Left colon (tissue), 2 donors: ENCODE measurements around the gene PRSS56. TPM values are rescaled to one million over a fixed set of nuclear protein-coding genes. Genes with fewer than 3 reads are reported as not detected.
"Not testable (repeated sequence)": the region's sequence is repeated elsewhere in the genome, so short reads cannot be mapped to it uniquely, and the experiment has no call there.

ENCODE experiments used
- ATAC-seq: fragments of 200-7000 bp; cut with Tn5 transposase; one replicate; pipeline ENCODE4 v1.9.1; 2020; ENCODE audit warnings: mild to moderate bottlenecking, moderate library complexity
- DNase-seq, 2 donors: peaks; one replicate each; pipeline ENCODE4 v3.0.0-alpha.2; 2020
- intact Hi-C, 2 donors: fragments of 100-400 bp; cut with DNase I in 1 of 2; cut with micrococcal nuclease in 1 of 2; formaldehyde crosslinking; loops; one replicate each; pipeline versions ENCODE4 v1.11.2 to v1.14.0; 2022; cut with DNase I, micrococcal nuclease
- total RNA-seq, 2 donors: library from RNA; stranded (reverse); fragmentation: NEBNext Ultra II Directional; extraction: Animal tissue kit (Norgen Biotek cat#: 25700); gene quantifications; one replicate each; pipeline ENCODE4 v1.2.1, GENCODE V29; 2021
- donor health status: DM: no; HTN: no; CAD: no.
- donor health status: DM: yes; HTN: yes; CAD: no.

PRSS56 gene
- total RNA-seq, 2 donors from 2014 or later = not detected

DNA sequence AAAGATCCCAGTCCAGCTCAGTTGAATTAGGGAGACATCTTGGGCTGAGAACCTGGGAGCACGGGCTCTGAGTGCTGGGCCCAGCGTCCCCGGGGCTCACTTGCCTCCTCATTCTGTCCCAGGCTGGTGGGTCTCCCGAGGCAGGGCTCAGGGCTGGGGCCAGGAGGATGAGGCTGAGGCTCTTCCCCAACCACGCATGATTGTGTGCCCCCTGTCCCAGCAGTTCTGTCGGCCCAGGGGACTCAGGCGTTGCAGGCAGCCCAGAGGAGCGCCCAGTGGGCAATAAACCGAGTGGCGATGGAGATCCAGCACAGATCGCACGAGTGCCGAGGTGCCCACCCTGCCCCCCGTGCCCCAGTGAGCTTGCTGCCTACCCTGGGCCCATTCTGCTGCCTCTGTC, 910 bp downstream of the PRSS56 start:
- no peak for ATAC-seq
- DNase-seq = no peak
- intact Hi-C loops = no loop called here

DNA sequence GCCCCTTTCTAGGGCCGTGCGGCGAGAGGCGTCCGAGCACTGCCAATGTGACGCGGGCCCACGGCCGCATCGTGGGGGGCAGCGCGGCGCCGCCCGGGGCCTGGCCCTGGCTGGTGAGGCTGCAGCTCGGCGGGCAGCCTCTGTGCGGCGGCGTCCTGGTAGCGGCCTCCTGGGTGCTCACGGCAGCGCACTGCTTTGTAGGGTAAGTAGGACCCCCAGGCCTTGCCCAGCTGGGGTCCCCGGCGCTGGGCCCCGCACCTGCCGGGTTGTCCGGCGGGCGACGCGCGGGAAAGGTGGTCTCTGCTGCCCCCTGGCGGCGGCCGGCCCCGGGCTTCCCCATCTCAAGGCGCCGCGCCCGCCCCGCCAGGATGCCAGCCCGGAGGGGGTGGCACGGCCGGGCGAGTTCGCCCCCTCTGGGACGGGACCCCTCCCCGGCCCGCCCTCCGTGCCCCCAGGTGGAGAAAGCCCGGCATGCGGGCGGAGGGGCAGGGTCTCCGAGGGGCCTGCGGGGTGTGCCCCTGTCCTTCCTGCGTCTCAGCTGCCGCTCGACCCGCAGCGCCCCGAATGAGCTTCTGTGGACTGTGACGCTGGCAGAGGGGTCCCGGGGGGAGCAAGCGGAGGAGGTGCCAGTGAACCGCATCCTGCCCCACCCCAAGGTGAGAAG, 1.9 kb downstream of the PRSS56 start:
- intact Hi-C loops = no loop called here
- peak; percentile 71 for ATAC-seq

GRCh38 chr2:232522623-232523401, 2.6 kb downstream of the PRSS56 start:
- intact Hi-C loops = no loop called here
- no peak for DNase-seq
- no peak for ATAC-seq

More for the DNA sequence above, 1.9 kb downstream of the PRSS56 start:
- peak in 1 of 2 donors; percentile 72 for DNase-seq

GRCh38 chr2:232523402-232523681, 3.2 kb downstream of the PRSS56 start:
- ATAC-seq = no peak
- no peak for DNase-seq
- intact Hi-C loops = no loop called here

GRCh38 chr2:232523682-232524597, 3.8 kb downstream of the PRSS56 start:
- ATAC-seq (peak; percentile 53), DNase-seq (peak in 1 of 2 donors; percentile 44)
- intact Hi-C loops = no loop called here

DNA sequence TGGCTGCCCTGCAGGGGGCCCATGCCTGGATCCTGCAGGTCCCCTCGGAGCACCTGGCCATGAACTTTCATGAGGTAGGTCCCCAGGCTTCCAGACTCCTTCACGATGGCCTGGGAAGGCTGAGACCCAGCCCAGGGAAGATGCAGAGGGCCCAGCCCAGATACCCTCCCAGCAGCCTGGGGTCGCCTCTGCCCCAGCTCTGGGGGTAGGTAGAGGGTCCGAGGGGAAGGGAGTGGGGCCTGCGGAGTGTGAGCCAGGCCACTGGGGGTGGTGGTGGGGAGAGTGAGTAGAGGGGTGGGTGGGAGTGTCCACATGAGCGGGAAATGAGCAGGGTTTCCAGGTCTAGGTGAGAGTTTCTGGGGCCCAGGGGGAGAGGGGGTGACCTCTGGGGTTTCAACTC, 4.6 kb downstream of the PRSS56 start:
- intact Hi-C loops = no loop called here
- no peak for ATAC-seq
- no peak for DNase-seq

- no peak for DNase-seq
- ATAC-seq = no peak
- intact Hi-C loops = no loop called here
Observed at GRCh38 chr2:232525199-232525598, 5.0 kb downstream of the PRSS56 start.

DNA sequence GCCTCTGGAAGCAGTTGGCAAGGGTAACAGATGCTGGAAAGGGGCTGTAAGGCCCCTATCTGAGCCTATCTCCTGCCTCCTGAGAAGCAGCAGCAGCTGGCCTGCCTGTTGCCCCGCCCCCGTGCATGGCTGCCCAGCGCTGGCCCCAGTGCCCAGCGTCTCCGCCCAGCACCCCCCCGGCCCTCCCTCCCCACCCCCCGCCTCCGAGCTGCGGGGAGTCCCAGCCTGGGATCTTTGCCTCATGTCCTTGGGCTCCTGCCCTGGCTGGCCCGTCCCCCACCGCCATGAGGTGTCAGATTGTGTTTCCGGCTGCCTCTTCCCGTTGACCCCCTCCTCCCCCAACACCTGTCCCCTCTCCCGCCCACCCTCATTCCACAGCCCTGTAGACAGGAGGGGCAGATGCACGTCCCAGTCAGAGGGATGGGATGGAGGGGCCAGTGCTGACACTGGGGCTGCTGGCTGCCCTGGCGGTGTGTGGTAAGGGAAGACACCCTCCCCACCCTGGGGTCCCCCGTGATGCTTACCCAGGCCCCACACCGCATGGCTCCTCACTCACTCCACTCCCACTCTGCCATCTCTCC, 5.7 kb downstream of the PRSS56 start, which contains the start of gene CHRND:
Gene CHRND (plus strand): TSS at position 370 of the 581 bp plus-strand sequence. CDS start 56 bp downstream, at position 426.
- ATAC-seq = no peak
- intact Hi-C loops = no loop called here
- DNase-seq = no peak

- intact Hi-C loops = no loop called here
- ATAC-seq = no peak
- no peak for DNase-seq
Observed at GRCh38 chr2:232526372-232526941, 6.3 kb downstream of the PRSS56 start.

- ATAC-seq (no peak), DNase-seq (no peak)
- intact Hi-C loops = no loop called here
Observed at GRCh38 chr2:232527905-232528470, 7.8 kb downstream of the PRSS56 start.

- no peak for ATAC-seq
- intact Hi-C loops = no loop called here
- DNase-seq = no peak
Observed at GRCh38 chr2:232528746-232529460, 8.7 kb downstream of the PRSS56 start.

DNA sequence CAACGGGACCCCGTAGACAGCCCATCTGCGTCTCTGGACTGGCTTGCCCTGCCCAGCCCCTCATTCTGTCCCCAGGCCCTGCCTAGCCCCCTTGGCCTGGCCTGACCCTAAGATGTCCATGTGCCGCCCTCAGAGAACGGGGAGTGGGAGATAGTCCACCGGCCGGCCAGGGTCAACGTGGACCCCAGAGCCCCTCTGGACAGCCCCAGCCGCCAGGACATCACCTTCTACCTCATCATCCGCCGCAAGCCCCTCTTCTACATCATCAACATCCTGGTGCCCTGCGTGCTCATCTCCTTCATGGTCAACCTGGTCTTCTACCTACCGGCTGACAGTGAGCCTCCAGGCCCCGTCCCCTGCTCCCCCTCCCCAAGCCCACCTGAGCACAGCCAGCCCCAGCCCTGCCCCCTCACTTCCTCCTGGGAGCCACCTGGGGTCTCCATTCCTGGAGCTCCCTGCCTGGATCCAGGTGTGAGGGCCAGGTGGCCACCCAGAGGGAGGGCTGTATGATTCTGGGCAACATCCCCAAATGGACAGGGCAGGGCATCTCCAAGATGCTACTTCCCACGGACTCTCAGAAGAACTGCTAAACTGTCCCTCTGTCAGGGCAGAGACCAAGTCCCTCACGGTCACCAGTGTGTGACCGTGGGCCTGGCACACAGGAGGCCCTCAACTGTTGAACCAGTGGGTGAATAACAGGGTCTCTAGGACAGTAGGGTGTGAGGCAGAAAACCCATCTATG, 9.8 kb downstream of the PRSS56 start:
- ATAC-seq = no peak
- intact Hi-C loops = no loop called here
- DNase-seq = no peak

DNA sequence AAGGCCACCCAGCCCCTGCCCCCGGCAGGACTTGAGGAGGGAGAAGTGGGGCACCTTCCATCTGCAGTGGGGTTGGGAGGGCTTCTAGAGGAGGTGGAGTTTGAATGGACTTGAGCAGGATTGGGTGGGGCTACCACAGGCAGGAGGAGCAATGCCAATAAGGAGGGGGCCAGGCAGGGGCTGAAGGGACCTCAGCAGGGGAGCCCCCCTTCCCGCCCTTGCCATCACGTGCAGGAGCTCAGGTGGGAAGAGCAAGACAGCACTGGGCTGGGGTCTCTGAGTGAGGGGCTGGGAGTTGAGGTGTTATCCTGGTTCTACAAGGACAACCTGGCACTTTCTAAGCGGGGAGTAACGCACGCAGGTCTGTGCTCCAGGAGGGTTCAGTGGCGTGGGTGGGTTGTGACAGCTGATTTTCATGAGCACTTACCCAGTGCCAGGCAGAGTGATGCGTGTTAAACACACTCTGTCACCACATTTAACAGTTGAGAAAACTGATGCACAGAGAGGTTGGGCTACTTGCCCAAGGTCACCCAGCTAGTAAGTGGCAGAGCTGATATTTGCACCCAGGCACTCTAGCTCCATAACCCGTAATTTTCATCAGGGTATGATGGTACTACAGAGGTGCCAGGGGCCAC, 10.6 kb downstream of the PRSS56 start:
- DNase-seq = no peak

GRCh38 chr2:232532419-232532818, 12.2 kb downstream of the PRSS56 start:
- ATAC-seq = no peak
- no peak for DNase-seq
- intact Hi-C loops = no loop called here

More for the DNA sequence above, 10.6 kb downstream of the PRSS56 start:
- intact Hi-C loops = no loop called here
- ATAC-seq = no peak

DNA sequence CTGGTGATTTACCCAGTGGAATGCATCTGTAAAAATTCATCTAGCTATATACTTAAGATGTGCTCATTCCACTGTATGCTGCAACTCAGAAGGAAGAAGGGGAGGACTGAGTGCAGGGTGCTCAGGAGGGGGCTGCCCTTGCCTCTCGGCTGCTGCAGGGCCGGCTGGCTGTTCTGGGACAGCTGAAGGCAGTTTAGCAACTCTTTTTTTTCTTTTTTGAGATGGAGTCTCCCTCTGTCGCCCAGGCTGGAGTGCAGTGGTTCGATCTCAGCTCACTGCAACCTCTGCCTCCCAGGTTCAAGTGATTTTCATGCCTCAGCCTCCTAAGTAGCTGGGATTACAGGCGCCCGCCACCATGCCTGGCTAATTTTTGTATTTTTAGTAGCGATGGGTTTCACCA, 12.6 kb downstream of the PRSS56 start:
- ATAC-seq, intact Hi-C loops, DNase-seq: not testable (repeated sequence)

- intact Hi-C loops = no loop called here
- ATAC-seq (no peak), DNase-seq (no peak)
Observed at GRCh38 chr2:232533944-232534710, 13.9 kb downstream of the PRSS56 start.
